Hepatic stellate cell (primary cell): ENCODE measurements around the gene CABP2.

ENCODE experiments used
- DNase-seq: peaks from one replicate; pipeline ENCODE4 v3.0.0; 2011; ENCODE audit warnings: low spot score

Gene CABP2

GRCh38 chr11:67507864-67508485, 15.3 kb downstream of the CABP2 start, which contains the start of gene CDK2AP2:
TSS of gene CDK2AP2 (minus strand) at chr11:67508162. CDS start at chr11:67508082, 80 bp downstream.
- peak; percentile 100 for DNase-seq

DNA sequence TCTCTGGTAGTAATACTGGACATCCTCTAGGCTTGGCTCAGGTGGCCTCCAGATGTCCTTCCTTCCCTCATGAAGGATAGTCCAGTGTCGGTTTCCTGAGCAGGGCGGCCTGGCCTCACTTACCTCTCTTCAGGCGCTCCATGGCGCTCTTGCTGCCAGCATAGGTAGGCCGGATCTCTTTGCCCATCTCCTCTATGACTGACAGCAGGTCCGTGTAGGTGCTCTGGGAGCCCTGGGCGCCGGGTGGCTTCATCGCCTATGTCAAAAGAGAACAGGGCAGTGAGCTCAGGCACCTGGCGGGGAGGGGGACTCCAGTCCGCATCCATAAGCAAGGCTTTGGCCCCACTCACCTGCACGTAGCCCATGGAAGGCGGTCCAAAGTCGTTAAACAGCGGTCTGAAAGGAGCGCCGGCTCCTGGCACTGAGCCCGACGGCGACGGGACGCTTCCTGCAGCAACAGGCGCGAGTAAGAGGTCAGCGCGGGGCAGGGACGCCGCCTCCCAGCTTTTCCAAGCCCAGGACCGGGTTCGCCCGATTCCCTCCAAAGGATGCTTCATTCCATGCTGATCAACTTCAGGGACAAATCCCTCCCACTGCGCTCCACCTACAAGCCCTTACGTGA, 15.9 kb downstream of the CABP2 start:
- DNase-seq, result peak; percentile 52

DNA sequence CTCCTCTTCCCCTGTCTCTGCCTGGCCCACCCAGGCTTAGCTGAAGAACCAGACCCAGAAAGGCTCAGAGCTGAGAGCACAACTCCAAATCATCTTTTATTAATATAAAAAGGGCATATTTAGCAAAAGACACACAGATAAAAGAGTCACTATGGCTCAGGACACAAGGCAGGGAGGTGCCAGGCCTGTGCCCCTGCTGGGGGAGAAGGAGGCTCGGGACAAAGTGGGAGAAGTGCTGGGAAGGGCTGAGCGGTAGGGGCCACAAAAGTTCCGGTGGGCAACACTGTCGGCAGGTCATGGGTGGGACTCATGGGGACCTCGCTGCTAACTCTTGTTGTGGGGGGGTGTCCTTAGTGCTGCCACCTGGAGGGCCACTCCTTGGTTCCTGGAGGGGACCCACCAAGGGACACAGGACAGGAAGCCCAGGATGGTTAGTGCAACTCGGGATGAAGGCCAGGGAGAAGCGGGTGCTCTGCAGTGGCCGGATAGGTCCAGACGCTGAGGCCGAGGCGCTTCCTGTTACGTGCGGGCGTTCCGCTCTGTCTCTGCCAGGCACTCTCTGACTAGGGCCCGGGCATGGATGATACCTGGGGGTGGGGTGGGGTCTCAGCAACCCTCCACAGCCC, 16.7 kb downstream of the CABP2 start:
- no peak for DNase-seq

- peak; percentile 92 for DNase-seq
Measured at GRCh38 chr11:67505605-67506396, 17.4 kb downstream of the CABP2 start.

- DNase-seq, result peak; percentile 72
Measured at GRCh38 chr11:67504950-67505581, 18.2 kb downstream of the CABP2 start, which contains the start of gene PITPNM1. TSS of gene PITPNM1 (minus strand) at chr11:67505363. CDS start at chr11:67504180, 1,183 bp downstream.

DNA sequence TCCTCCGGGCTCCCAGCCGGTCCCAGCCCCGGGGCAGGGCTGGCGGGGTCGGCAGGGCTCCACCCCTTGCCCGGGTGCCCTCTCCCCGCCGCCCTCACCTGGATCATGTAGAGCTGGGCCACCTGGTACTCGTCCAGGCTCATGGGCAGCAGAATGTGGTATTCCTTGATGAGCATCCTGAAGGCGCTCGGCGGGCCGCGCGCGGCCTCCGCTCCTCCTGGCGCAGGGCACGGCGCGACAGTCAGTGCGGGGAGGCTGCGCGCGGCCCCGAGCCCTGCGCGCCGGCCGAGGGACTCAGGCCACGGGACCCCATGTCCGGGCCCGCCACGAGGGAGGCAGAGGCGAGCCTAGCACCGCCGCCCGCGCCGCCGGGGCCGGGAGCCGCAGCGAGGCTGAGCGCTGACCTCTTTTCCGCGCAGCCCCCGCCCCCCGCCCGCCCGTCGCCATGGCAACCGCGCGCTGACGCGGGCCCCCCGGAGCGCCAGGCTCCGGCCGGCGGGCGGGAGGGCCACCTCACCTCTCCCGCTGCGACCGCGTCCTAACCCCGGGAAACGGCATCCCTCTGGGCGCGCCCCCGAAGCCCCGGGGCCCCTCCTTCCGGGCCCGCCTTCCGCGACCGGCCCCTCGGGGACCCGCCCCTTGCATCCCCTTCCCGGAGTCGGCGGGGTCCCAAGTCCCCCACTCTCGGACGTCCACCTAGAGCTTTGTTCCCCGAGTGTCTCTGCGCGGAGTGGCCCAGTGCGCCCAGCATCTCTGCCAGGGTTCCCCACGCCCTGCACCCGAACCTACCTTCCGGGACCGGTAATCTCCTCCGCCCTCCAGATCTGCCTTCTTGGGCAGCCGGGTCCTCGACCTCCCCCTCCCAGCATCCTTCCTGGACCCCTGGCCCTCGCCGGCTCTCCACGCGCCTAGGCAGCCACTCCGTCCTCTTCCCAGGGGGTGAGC, 19.0 kb downstream of the CABP2 start:
- peak; percentile 64 for DNase-seq

GRCh38 chr11:67503119-67504004, 19.9 kb downstream of the CABP2 start:
- no peak for DNase-seq

GRCh38 chr11:67502328-67502979, 20.8 kb downstream of the CABP2 start:
- DNase-seq, result no peak

DNA sequence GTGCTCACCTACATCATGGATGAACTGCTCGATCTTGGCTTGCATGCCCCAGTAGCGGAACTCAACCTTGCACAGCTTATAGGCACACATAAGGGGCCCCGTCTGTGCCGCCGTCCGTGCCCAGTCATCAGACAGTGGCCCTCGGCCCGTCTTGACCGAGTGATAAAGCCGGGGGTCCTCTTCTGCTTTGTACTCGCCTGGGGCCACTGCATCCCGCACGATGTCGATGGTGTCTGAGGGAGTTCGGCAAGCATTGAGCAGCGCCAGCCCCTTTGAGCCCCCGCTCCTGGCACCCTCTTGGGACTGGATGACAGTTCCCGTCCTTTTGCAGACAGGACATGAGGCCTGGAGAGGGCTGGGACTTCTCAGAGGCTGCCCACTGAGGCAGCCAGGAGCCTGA, 21.4 kb downstream of the CABP2 start:
- no peak for DNase-seq

GRCh38 chr11:67500831-67501715, 22.2 kb downstream of the CABP2 start:
- DNase-seq, result no peak

- no peak for DNase-seq
Measured at GRCh38 chr11:67500484-67500821, 22.8 kb downstream of the CABP2 start.

DNA sequence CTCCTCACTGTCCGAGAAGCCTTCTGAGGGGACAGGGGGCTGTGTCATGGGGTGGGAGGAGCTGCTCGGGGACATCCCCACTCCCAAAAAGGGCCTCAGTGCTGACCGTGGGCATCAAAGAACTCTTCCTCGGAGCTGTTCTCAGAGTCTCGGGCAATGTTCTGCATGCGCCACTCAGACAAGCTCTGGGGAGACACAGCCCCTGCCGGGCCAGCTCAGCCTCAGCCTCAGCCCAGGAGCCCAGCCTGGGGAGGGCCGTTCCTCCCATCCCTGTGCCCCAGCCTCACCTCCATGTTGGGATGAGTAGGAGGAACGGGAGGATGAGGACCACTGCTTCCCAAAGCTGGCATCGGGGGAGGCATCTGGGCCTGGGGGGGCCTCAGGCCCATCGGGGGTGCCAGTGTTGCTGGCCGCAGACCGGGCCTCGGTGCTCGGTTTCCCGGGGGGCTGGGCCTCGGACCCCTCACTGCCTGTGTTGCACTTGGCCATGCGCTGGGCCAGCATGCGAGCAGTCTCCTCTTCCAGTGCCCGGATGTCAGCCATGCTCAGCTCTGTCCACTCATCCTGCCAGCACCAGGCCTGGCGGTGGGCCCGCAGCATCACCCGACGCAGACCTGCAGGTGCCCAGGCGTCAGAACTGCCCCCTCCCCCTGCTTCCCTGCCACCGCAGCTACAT, 23.3 kb downstream of the CABP2 start:
- no peak for DNase-seq

DNA sequence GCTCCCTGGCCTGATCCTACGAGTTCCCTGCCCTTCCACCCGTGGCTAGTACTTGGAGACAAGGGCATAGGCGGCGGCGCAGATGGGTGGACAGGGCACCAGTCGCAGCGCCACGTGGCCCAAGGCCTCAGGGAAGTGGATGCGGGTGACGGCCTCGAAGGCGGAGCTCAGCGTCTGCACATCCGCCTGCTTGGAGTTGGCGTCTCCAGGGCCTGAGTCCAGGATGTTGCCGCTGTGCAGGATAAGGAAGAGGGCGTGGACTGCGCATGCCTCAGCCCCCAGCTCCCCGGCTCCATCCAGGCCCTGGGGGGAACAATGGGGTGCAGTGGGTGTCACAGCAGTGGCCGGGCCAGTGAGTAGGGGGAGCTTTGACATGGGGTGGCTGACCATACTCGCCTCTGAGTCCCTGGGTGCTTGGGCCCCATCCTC, 24.7 kb downstream of the CABP2 start:
- DNase-seq, result no peak

GRCh38 chr11:67497656-67498291, 25.5 kb downstream of the CABP2 start:
- no peak for DNase-seq

DNA sequence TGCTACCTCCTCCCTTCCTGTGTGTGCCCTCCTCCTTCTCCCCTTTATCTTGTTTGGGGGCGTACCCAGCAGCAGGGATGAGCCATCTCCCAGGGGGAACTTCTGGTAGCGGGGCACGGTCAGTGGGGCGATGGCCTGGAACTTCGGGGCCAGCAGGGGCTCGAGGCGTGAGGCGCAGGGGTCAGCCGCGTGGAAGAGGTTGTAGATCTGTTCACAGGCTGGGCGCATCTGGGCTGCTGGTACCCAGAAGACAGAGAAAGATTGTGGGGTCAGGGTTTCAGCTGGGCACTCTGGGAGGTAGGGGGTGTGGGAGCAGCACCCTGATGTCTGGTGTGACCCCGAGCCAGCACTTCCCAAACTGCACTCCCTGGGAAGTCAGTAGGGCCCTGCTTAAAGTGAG, 27.1 kb downstream of the CABP2 start:
- DNase-seq, result no peak

- DNase-seq, result no peak
Measured at GRCh38 chr11:67495234-67496005, 27.8 kb downstream of the CABP2 start.
